ENCODE measurements around the gene NUDT8. TPM values are rescaled to one million over a fixed set of nuclear protein-coding genes. Genes with fewer than 3 reads are reported as not detected.
A peak's percentile ranks its signal among the peaks of the same experiment; 100 is the strongest.

NUDT8 gene
- total and polyA plus RNA-seq, 10 of the 15 experiments (the other 5 are each of a cell fraction or from before 2014, with no cell fraction given) = 0.32 to 18.2 (median 9.8) TPM

GRCh38 chr11:67584881-67585873, 44.6 kb downstream of the NUDT8 start (continued):
- TF ChIP-seq E4F1 (IDR thresholded peaks at IDR 0.05; ENCODE audit: borderline replicate concordance, partially characterized antibody) = no peak
- no peak for TF ChIP-seq ZNF384 (IDR thresholded peaks at IDR 0.05; ENCODE audit: borderline replicate concordance, low read depth, low read length)
- TF ChIP-seq SP1 (IDR thresholded peaks at IDR 0.05; ENCODE audit: low read depth, low read length) = no peak
- no peak for TF ChIP-seq RFX5 (IDR thresholded peaks at IDR 0.05; ENCODE audit: low read depth, low read length)
- TF ChIP-seq BCL3 (IDR thresholded peaks at IDR 0.05; ENCODE audit: borderline replicate concordance, insufficient read depth, low read depth, low read length, poor library complexity, severe bottlenecking) = peak; percentile 80
- TF ChIP-seq NR2F1 (conservative IDR thresholded peaks at IDR 0.05) = no peak; the same call in 1 of the 2 replicates
- TF ChIP-seq SIX5 (IDR thresholded peaks at IDR 0.05; ENCODE audit: low read depth, low read length, severe bottlenecking) = no peak
- peak; percentile 25; the same call in 1 of the 2 replicates for TF ChIP-seq ZBTB40 (IDR thresholded peaks at IDR 0.05; ENCODE audit: borderline replicate concordance)
- TF ChIP-seq DPF2 (IDR thresholded peaks at IDR 0.05) = no peak
- no peak for TF ChIP-seq KDM1A (IDR thresholded peaks at IDR 0.05; ENCODE audit: borderline replicate concordance)
- TF ChIP-seq TCF12 (IDR thresholded peaks at IDR 0.05; ENCODE audit: low read depth, low read length) = no peak
- no peak for TF ChIP-seq IKZF2 (IDR thresholded peaks at IDR 0.05)
- TF ChIP-seq BMI1 (IDR thresholded peaks at IDR 0.05; ENCODE audit: borderline replicate concordance) = no peak
- no peak for TF ChIP-seq PAX5 (IDR thresholded peaks at IDR 0.05; ENCODE audit: borderline replicate concordance, low read depth, low read length)
- TF ChIP-seq MXI1 (IDR thresholded peaks at IDR 0.05; ENCODE audit: low read depth, low read length) = no peak
- no peak for TF ChIP-seq IKZF1 (conservative IDR thresholded peaks at IDR 0.05)
- no peak for TF ChIP-seq JUNB (IDR thresholded peaks at IDR 0.05)
- TF ChIP-seq SMARCA5 (IDR thresholded peaks at IDR 0.05) = no peak
- peak; percentile 35 for TF ChIP-seq POLR2A (IDR thresholded peaks at IDR 0.05; ENCODE audit: low read depth, low read length)
